ENCODE results near the gene SPEN.

GRCh38 chr1:15881961-15882360 lies 34.5 kb downstream of the SPEN start:
- no peak for TF ChIP-seq YY1 (IDR thresholded peaks at IDR 0.05; ENCODE audit: low read depth)
- no peak for TF ChIP-seq EGR1 (IDR thresholded peaks at IDR 0.05)

Measured in Ishikawa (cell line).